NAMALWA (cell line): ENCODE results near the gene AKR1C1.
"Not testable (repeated sequence)": the region's sequence is repeated elsewhere in the genome, so short reads cannot be mapped to it uniquely, and the experiment has no call there.

Experiments used
- DNase-seq: peaks from one replicate; pipeline ENCODE4 v3.0.0-alpha.2; 2015; ENCODE audit warnings: low spot score

AKR1C1 gene

DNA sequence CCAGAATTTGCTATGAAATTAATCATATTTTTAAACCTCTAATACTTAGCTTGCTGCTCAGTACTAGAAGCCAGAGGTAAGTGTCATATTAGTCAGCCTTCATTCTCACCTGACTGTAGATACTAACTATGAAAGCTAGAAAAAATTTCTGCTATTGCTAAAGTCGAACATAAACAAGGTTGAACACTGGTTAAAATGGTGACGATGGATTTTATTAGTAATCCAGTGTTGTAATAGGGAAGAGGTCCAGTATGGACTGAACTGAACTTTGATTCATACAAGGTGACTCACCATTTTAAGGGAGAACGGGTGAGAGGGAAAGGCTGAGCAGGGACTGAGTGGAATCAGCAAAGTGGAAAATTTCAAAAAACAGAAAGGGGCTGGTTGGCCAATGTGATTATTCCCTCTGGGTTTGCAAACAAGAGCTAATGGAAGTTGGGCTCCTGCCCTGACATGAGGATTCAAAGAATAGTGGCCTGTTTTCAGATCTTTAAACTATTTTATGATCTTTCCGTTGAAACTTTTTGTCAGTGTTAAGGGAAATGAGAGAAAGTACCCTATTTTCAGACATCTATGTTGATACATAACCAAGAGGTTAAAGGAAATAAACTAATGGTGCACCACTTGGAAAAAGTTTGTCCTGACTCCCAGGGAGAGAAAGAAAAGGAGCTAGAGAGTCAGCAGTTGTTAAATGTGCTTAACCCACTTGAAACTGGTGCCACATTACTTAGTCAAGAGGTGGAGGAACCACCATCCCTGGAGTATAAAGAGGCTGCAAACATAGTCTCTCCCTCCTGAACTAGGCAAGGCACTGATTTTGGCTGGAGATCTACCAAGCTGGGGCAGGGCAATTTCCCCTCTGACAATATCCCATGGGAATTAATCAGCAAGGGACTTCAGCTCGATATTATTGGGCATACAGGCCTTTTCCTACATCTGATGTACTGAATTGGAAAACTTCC lies 15.3 kb upstream of the AKR1C1 start:
- DNase-seq, result no peak

DNA sequence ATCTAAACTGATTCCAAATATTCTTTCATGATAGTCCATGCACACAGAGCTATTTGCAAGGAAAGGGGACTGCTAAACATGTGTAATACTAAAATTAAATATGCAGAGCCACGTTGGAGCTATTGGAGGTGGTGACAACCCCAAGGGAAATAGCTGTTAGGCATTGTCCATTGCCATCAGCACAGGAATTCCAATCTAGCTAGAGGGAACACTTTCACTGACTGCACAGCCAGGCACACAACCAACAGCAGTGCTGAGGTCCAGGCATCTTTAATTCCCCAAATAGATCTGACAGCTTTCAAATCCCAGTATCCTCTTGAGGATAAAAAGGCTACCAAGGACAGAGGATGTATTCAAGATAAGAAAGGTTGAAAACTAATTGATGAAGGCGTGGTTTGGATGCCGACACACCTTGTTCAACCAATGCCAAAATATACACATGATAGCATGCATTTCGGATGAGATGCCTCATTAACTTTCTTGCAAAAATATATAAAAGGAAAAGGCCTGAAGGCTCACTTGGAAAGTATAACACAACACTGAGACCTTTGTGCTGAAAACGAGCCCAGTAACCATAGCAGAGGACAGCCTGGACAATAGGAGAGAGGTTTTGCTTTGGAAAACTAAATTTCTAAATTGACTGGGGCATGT lies 11.6 kb upstream of the AKR1C1 start:
- not testable (repeated sequence) for DNase-seq

- DNase-seq, result no peak
These were observed 9.8 kb upstream of the AKR1C1 start for GRCh38 chr10:4953405-4953804.

DNA sequence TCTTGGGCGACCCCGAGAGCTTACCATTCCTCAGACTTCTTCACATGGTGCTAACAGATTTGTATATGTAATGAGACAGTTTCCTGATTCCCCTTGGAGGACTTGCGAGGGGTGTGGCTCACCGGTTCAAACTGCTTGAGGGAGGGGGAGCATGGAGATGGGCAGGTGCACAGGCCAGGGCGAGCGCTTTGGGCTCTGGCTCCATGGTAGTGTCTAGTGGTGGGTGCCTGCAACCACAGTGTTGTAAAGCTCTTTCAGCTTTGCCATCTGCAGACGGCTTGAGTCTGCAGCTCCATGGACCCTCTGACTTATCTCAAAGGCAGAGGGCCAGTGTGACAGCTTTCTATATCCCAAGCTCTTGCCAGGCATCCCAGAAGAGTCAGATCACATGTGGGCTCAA lies 7.1 kb upstream of the AKR1C1 start:
- not testable (repeated sequence) for DNase-seq

GRCh38 chr10:4956955-4957645 lies 6.1 kb upstream of the AKR1C1 start:
- not testable (repeated sequence) for DNase-seq

- not testable (repeated sequence) for DNase-seq
These were observed 1.7 kb upstream of the AKR1C1 start for GRCh38 chr10:4961558-4961957.

GRCh38 chr10:4962308-4962707 lies 907 bp upstream of the AKR1C1 start:
- not testable (repeated sequence) for DNase-seq

- DNase-seq, result not testable (repeated sequence)
These were observed 570 bp downstream of the AKR1C1 start for GRCh38 chr10:4963815-4964154.

DNA sequence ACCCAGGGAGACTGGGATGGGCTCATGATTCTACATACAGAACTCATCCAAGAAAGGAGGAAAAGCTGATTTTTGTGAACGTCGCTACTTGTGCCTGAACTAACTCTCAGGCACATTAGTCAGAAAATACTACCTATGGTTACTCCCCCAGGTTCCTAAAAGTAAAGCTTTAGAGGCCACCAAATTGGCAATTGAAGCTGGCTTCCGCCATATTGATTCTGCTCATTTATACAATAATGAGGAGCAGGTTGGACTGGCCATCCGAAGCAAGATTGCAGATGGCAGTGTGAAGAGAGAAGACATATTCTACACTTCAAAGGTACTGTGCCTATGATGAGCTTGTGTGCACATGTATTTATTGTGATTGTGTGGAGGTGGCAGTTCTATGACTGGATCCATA lies 2.5 kb downstream of the AKR1C1 start:
- not testable (repeated sequence) for DNase-seq

DNA sequence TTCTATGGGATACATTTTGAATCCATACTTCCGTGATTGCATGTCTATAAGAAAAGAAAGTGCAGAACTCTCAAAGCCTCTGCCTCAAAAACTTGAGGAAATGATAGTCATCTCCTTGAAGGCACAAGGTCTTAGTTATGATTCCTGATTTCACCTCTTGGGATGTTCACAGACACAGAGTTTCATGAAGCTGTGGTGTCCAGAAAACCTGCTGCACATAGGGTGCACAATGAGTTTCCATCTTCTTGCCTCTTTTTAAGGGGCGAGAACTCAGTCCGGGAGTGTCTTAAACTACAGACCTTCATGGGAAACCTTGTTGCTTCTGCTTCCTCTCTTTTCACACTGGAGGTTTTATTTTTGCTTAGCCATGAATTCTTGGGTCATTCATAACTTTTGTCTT lies 4.0 kb downstream of the AKR1C1 start:
- not testable (repeated sequence) for DNase-seq

DNA sequence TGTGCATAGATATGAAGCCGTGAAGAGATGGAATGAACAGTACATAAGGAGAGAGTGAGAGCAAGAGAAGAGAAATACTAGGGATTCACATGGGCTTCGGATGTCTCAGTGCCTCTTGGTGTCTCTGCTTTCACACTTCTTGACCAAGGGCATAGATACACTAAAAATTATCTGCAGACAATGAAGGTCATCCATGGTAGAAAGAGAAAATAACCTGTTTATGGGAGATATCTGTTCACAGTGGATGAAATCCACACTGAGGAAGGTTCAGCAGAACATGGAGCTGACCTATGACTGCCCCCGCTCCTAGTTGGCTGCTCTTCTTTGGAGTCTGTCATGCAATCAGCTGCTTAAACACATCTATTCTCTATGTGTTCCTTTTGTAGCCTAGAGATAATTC lies 6.1 kb downstream of the AKR1C1 start:
- DNase-seq, result not testable (repeated sequence)

GRCh38 chr10:4970362-4970761 lies 7.1 kb downstream of the AKR1C1 start:
- not testable (repeated sequence) for DNase-seq

- not testable (repeated sequence) for DNase-seq
These were observed 9.3 kb downstream of the AKR1C1 start for GRCh38 chr10:4972369-4973142.

DNA sequence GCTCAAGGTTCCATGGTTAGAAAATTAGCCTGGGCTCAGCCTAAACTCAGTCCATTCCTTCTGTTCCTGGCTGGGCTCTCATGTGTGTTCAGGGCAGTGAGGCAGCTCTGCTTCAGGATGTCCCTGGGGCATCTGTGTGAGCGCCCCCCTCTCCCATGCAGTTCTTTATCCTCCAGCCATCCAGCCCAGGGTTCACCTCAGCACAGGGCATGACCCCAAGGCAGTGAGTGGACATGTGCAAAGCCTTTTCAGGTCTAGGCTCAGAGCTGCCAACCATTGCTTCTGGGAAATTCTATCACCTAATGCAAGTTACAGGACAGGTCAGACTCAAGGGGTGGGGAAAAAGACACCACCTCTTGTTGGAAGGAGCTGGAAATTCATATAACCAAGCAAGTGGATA lies 10.1 kb downstream of the AKR1C1 start:
- DNase-seq, result not testable (repeated sequence)

DNA sequence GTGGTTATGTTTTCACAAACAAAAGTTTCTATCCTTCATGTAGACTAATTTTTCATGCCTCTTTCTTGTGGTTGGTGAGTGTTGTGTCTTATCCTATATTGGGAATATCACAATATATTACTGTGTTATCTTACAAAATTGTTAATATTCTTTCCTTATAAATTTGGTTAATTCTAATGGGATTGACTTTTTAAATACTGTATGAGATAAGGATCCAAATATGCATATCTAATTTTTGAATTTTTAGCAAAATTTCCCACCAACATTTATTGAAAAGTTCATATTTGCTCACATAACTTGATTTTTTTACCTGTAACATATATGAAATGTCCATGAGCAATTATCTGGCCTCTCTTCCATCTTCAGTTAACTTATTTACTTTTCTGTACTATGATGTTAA lies 11.2 kb downstream of the AKR1C1 start:
- not testable (repeated sequence) for DNase-seq

GRCh38 chr10:4977025-4977424 lies 13.8 kb downstream of the AKR1C1 start:
- DNase-seq, result no peak

DNA sequence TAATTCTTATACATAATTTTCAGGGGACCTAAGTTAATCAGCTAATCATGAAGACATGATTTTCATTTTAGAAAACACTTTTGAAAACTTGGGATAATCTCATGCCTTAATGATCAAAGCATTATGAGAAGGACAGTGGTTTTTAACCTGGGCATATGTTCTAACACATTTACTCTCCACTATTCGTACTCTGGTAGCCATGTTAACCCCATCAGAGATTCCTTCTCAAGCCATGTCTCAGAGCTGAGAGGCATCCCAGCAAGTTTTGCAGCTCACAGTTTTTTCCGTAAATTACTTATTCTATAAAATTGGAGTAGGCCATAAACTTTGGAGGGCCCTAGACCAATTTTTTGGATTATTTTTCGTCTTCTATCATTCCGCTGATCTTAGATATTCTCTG lies 15.7 kb downstream of the AKR1C1 start:
- no peak for DNase-seq

GRCh38 chr10:4980793-4981192 lies 17.6 kb downstream of the AKR1C1 start:
- DNase-seq, result no peak

GRCh38 chr10:4981722-4982471 lies 18.7 kb downstream of the AKR1C1 start:
- peak; percentile 45 for DNase-seq

DNA sequence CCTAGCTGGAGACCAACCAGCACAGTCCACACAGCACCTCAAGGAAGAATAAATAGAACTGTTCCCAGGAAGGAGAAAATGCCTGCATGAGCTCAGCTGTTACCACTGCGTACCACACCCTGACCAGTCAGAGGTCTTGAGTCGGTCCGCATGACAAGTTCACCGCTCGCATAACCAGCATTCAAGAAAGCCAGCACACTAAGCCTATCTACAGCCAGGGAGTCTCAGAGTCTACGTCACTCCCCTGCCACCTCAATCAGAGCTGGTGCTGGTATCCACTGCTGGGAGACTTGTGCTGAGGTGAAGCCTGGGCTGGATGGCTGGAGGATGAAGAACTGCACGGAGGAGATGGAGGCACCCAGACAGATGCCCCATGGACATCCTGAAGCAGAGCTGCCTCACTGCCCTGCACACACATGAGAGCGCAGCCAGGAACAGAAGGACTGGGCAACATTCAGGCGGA lies 19.6 kb downstream of the AKR1C1 start:
- no peak for DNase-seq

- DNase-seq, result no peak
These were observed 20.5 kb downstream of the AKR1C1 start for GRCh38 chr10:4983615-4984216.
